ENCODE measurements around the gene ATP2A1.
"Not testable (repeated sequence)": the region's sequence is repeated elsewhere in the genome, so short reads cannot be mapped to it uniquely, and the experiment has no call there.

Gene ATP2A1

GRCh38 chr16:28935346-28935745 lies 57.1 kb downstream of the ATP2A1 start:
- FAIRE-seq (no peak), DNase-seq (ENCODE audit: low spot score) (no peak)

GRCh38 chr16:28935924-28936783 lies 57.9 kb downstream of the ATP2A1 start:
- no peak for FAIRE-seq
- no peak for DNase-seq (ENCODE audit: low spot score)

GRCh38 chr16:28936784-28937155 lies 58.5 kb downstream of the ATP2A1 start:
- FAIRE-seq (no peak), DNase-seq (ENCODE audit: low spot score) (no peak)

GRCh38 chr16:28937222-28937876 lies 59.1 kb downstream of the ATP2A1 start:
- DNase-seq (ENCODE audit: low spot score), result no peak
- FAIRE-seq, result no peak

- no peak for FAIRE-seq
- DNase-seq (ENCODE audit: low spot score), result no peak
These were observed 60.4 kb downstream of the ATP2A1 start for GRCh38 chr16:28938721-28939120.

- not testable (repeated sequence) for FAIRE-seq; DNase-seq (ENCODE audit: low spot score)
These were observed 61.5 kb downstream of the ATP2A1 start for GRCh38 chr16:28939825-28940224.

GRCh38 chr16:28943281-28943680 lies 65.0 kb downstream of the ATP2A1 start:
- no peak for FAIRE-seq
- no peak for DNase-seq (ENCODE audit: low spot score)

- no peak for DNase-seq (ENCODE audit: low spot score)
- no peak for FAIRE-seq
These were observed 68.4 kb downstream of the ATP2A1 start for GRCh38 chr16:28946681-28947080.

- DNase-seq (ENCODE audit: low spot score), result peak; percentile 99
- FAIRE-seq, result peak; percentile 93
These were observed 72.5 kb downstream of the ATP2A1 start, which contains the start of gene NFATC2IP for GRCh38 chr16:28950648-28951409. Gene NFATC2IP (plus strand): TSS chr16:28950937. CDS start chr16:28951012, 75 bp downstream.

- DNase-seq (ENCODE audit: low spot score), result no peak
- FAIRE-seq, result no peak
These were observed 73.2 kb downstream of the ATP2A1 start for GRCh38 chr16:28951410-28951943.
